Activated CD8-positive, alpha-beta memory T cell treated with anti-CD3 and anti-CD28 coated beads, Interleukin-2, amount 50 U/mL, for 24 hours (primary cell): Measurements from ENCODE around the gene FAM210A.
"Not testable (repeated sequence)": the region's sequence is repeated elsewhere in the genome, so short reads cannot be mapped to it uniquely, and the experiment has no call there.

Source experiments
- DNase-seq: peaks from one replicate; pipeline ENCODE4 v3.0.0-alpha.2; 2020; ENCODE audit errors: extremely low read depth

The FAM210A gene

DNA sequence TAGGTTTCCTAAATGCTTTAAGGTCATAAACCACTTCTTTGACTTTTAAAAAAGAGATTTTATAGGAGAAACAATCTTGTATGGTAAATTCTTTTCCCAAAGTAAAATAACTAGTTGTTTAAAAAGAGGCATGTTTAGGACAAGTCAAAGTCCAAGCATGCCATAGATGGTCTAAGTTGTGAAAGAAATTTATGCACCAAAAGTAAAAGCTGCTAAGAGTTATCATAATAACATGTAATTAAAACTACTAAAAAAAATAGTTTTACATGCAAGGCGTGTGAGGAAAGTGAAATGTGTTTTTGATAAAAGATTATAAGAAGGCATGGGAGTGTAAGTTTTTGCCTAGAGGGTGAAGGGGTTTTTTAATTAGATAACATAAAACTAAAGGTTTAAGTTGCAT lies 22.5 kb downstream of the FAM210A start:
- DNase-seq: no peak

DNA sequence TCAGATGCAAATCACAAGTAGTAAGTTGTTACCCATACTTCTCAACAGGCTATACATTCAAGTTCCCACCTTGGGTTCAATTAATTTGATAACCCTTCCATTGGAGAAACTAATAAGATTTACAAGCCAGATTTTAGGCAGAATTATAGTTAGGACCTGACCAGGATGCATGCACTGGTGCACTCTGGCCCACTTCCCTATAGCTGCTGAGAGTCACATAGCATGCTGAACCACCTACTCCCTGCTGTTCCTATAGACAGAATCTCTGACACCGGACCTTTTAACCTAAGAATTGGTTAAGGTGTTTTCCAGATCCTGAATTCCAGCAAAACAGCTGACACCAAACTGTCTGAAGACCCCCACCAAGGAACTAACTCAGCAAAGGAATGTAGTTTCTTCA lies 26.2 kb downstream of the FAM210A start:
- DNase-seq: no peak

DNA sequence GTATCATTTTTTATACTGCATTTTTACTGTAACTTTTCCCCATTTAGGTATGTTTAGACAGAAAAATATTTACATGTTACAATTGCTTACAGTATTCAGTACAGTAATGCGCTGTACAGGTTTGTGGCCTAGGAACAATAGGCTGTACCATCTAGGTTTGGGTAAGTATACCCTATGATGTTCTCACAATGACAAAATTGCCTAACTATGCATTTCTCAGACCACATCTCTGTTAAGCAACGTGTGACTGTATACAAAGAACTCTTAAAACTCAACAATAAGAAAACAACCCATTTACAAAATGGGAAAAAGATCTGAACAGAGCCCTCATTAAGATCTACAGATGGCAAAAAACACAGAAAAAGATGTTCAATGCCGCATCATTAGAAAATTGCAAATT lies 29.4 kb downstream of the FAM210A start:
- no peak for DNase-seq

DNA sequence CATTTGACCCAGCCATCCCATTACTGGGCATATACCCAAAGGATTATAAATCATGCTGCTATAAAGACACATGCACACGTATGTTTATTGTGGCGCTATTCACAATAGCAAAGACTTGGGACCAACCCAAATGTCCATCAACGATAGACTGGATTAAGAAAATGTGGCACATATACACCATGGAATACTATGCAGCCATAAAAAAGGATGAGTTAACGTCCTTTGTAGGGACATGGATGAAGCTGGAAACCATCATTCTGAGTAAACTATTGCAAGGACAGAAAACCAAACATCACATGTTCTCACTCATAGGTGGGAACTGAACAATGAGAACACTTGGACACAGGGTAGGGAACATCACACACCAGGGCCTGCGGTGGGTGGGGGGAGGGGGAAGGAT lies 31.0 kb downstream of the FAM210A start:
- not testable (repeated sequence) for DNase-seq

DNA sequence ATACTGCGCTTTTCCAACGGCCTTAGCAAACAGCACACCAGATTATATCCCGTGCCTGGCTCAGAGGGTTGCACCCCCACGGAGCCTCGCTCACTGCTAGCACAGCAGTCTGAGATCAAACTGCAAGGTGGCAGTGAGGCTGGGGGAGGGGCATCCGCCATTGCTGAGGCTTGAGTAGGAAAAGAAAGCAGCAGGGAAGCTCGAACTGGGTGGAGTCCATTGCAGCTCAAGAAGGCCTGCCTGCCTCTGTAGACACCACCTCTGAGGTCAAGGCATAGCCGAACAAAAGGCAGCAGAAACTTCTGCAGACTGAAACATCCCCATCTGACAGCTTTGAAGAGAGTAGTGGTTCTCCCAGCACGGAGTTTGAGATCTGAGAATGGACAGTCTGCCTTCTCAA lies 36.3 kb downstream of the FAM210A start:
- DNase-seq: not testable (repeated sequence)

DNA sequence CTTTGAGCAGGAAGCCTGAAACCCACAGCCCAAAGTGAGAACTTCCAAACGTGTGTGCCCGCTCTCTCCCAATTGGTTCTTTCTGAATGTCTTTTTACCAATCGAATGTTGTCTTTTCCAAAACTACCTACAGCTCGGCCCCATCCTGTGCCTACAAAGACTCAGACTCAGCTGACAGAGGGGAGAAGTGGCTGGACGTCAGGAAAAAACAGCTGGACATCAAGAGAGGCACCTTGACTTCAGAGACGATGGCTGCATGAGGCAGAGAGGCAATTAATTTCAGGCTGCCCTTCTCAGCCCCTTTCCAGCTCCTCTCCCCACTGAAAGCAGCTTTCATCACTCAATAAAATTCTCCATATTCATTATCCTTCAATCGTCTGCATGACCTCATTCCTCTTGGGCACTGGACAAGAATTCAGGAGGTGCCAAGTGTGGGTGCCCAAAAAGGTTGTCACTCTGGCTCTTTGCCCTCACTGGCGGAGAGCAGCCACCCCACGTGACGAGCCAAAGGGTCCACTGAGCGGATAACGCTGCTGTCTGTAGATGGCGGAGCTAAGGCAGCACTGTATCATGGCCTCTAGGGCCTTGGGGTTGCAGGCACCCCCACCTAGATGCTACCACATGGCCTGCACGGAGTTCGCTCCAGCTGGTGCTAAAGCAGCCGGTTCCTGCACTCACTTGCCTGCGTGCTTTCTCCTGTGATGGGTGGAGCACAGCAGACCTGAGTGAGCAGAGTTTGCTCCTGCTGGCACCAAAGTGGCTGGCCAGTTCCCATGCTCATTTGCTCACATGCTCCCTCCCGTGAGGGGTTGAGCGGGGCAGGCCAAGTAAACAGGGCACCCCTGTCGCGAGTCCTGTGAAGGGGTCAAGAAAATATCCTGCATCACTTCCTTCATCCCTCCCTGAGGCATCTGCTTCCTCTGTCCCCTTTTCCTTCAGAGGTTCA lies 37.9 kb downstream of the FAM210A start:
- no peak for DNase-seq

DNA sequence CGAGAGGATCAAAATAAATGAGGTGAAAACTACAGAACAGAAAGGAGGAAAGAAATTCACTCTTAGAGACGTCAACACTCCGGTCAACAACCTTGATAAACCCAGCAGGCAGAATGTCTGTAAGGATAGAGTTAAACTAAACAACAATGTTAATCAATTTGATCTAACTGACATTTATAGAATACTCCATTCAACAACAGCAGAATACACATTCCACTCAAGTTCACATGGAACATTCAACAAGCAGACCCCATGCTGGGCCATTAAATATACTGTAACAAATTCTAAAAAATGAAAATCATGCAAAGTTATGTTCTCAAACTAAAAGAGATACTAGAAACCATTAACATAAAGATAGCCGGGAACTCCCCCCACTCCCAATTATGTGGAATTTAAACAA lies 41.8 kb downstream of the FAM210A start:
- DNase-seq: no peak

DNA sequence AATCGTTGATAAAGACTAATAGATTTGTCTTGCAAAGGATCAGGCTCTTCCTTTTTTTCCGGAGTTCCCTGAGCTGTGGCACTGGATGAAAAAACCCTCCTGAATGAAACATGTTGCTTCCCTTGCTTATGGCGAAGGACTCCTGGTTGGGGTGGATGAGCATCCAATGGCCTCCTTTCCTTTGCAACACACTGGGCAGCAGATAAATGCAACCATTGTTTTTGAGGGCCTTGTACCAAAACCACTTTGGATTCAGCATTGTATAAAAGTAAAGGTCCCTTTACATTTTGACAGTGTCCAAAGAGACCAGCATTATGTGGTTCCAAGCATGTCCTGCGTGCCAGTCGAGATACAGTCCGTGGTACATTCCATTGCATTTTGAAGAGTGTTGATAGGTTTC lies 44.7 kb downstream of the FAM210A start:
- no peak for DNase-seq

DNA sequence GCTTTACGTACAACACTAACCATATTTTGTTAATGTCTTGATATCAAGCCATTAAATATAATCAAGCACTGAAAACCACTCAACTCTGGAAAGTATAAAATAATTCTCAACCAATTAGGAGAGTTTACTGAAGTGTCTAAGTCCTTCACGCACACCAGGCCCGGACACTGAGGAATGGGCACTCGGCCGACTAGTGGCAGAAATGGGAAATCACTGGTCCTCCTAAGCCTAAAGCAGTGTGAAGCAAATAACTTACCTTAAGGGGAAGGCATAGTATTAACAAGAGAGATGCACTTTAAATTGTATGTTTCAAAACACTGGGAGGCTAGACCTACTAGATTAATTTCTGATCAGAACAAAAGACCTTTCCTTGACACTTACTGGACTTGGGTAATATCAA lies 45.7 kb downstream of the FAM210A start:
- DNase-seq: no peak

DNA sequence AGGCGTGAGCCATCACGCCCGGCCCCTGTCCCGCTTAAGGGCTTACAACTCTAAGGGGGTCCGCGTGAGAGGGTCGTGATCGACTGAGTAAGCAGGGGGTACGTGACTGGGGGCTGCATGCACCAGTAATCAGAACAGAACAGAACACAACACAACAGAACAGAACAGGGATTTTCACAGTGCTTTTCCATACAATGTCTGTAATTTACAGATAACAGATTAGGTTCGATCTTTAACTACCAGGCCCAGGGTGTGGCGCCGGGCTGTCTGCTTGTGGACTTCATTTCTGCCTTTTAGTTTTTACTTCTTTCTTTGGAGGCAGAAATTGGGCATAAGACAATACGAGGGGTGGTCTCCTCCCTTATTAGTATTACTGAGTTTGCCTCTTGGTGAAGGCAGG lies 49.0 kb downstream of the FAM210A start:
- DNase-seq: not testable (repeated sequence)

DNA sequence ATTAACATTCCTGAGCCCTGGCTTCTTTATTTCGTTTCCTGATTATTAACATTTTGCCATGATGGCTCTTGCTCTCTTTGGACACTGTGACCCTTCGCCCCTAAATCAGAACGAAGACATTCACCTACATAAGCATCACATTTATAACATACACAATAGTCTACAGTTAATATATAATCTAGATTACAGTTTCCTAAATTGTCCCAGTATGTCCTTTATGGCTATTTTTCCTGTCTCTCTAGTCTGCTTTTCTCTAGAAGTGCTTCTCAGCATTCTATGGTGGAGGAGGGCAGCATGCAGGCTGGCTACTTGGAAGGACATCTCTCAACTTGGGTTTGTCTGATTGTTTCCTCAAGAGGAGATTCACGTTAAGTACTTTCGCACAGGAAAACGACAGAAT lies 49.9 kb downstream of the FAM210A start:
- DNase-seq: no peak

DNA sequence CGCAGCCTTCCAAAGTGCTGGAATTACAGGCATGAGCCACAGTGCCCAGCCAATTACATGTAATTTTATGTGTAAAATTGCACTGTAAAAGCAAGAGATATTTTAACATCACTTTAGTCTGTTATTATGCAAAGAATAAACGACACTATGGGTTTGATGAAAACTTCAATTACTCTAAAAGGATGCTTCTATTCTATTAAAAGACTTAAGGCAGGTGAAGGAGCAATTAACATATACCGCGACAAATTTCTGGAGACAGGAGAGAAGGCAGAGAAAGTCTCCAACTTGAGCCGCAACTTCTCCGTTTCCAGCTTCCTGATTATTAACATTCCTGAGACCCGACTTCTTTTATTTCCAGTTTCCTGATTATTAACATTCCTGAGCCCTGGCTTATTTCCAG lies 53.7 kb downstream of the FAM210A start:
- no peak for DNase-seq

DNA sequence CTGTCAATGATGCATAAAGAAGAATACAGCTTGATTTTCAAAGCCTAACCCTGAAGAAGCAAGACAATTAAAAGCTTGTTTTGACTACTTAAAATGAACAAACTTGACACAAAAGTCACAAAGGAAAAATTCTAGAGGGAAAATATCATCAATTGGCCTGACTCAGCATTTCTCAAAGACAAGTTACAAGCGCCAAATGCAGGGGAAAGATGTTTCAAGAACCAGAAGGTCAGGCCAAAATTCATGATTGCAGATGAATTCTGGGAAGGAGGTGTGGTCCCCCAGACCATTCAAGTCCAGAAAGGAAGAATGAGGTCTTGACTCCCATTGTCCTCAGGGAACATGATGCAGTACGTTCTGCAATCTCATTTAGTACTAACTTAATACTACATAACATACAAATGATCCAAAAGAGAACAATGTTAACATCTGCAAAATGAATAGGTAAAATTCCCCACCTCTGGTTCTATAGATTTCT lies 64.5 kb downstream of the FAM210A start:
- DNase-seq: no peak

DNA sequence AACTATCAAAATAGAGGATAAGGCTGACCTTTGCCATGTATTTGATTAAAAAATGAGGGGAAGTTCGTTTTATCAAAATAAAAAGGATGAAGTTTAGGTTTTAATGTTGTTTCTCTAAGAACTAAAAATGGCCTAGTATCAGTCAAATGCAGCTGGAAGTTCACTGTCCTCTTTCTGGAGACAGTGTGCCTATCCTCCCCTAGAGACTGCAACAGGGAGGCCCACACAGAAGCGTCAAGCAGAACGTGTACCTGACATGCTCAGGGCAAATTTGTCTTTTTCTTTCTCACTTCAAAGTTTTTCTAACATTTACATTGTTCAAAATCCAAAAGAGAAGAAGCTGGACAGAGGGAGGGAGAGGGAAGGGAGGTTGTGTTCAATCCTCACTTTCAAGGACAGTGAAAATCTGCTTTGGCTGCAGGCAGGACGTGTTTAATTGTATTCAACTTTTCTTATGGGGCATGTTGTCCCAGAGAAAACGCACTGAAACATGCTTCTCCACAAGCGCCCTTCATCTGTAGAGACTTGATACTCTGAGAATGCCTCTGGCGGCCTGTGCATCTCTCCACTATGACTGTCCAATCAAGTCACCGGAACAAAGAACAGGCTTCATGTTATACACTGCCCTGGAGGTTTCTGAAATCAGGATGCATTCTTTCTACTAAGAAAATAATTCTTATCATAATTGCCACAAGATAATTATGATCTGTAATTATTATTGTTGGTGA lies 65.1 kb downstream of the FAM210A start:
- DNase-seq: no peak

DNA sequence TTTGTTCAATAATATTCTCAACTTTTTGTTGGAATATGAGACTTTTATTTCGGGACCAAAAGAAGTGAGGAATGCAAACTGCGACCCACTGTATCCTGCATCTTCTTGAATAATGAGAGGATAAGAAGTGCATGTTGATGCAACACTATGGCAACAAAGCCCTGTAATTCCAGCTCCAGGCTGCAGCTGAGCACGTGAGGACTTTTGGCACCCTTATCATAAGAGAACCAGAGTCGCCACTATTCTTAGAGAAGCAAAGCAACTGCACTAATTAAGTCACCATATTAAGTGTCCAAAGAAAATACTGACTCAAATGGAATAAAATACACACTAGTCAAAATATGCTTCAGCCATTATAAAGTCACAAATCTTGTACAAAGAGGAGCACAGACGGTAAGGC lies 65.8 kb downstream of the FAM210A start:
- no peak for DNase-seq

DNA sequence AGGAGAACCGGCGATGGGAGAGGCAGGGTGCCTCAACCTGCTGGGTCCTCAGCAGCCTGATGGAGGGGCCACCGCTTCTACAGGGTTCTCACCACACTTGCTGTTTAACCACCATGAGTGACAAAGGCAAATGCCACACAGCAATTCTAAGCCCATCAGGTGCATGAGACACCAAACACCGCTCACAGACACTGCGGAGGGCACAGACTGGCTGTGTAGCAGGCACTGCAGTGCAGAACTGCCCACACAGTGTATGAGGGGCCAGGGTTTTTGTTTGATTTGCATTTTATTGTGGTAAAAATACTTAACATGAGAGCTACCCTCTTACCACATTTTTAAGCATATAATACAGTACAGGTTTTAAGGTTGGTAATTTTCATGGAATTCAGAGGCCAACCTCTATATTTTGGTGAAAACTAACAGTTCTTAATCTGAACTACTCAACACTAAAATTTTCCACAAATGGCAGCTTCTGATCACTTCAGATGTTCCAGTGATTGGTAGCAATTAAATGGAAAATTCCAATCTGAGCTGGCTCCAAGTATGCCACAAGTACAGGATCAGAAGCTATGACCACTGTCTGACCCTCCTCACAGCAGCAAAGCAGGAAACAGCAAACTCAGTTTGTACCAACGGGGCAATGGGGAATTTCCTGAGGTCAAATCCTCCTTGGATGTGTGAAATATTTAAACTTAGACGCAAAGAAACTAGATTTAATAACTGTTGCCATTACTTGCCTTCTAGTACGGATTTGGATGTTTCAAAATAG lies 67.7 kb downstream of the FAM210A start:
- no peak for DNase-seq

DNA sequence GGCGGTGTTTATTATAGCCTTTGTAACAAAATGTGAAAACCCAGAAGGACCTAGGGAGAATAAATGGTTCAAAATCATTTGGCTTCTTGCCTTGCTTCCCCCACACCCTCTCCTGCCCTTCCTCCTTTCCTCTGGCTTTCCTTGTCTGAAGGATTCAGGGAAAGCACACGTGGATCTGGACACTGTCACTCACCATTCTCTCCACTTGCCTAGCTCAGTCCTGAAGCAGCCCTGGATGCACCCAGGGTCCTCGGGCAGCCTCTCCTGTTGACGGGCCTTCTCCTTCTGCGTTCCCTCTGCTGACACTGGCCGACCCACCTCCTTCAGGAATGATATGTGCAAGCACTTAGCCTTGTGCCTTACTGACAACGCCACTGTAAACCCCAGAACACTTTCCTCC lies 68.4 kb downstream of the FAM210A start:
- no peak for DNase-seq

DNA sequence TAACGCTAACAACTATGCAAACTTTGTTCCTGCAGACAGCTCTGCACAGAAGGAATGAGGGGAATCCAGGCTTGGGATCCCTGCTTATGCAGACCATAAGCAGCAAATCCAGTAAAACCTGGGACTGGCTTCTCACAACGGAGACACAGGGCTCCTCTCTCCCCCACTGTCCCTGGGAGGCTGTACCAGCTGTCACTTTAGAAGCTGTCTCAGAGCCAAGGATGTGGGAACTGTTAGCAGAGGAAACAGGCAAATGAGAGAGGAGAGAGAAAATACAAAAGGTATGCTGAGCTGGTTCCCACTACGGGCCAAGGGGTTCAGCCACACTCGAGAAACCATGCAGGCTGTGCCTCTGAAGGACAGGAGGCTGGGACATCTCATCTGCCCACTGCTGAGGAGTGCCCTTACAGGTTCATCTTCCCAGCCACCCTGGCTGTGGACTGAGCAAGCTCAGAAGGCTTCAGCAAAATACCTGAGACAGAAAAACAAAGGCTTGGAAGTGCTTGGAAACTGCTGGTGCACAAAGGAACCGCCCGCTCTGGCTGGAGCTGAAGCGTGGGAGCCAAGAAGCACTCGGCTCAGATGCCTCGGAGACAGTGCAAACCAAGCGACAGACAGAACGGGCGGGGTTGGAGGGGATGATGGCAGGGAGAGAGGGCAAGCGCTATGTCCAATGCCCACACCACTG lies 72.5 kb downstream of the FAM210A start:
- no peak for DNase-seq

DNA sequence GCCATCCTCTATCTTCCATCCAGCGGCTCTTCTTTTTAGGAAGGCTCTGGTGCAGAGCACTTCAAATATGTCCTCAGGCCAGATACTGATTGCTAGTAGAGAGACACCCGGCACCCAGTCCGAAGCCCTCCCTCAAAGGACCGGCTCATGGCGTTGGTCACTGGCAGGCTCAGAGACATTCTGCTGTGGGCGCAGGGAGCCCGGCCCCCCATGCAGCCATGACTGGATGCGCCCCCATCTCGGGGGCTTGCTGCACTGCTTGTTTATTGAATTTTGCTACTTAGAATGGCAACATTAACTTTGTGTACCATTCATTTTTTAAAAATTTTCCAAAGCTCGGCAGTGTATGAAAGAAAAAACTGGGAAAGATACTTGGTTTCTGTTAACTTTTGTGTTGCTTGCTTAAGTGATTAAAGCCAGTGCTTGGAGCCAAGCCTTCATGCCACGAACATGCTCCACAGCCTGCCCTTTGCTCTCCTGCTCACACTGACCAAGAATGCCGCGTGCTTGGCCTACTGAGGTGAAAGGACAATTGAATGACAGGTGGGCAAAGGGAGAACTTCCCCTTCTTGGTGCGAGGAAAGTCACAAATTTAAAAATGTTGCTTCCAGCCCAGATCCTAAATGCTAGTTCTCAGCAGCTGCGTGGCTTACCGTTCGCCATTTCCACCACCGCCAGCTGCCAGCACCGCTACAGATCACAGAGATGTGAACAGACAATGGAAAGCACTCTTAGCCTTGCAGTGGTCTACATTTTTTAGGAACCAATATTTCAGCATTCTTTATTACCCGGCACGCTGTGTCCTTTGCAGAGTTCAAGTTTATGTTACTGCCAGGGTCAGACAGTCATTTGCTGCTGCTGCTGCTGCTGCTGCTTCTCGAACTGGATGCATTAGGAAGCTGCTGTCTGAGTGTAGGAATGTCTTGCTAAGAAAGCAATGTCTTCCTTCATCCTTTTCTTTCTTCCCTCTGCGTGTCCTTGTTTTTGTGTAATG lies 76.7 kb downstream of the FAM210A start:
- no peak for DNase-seq

DNA sequence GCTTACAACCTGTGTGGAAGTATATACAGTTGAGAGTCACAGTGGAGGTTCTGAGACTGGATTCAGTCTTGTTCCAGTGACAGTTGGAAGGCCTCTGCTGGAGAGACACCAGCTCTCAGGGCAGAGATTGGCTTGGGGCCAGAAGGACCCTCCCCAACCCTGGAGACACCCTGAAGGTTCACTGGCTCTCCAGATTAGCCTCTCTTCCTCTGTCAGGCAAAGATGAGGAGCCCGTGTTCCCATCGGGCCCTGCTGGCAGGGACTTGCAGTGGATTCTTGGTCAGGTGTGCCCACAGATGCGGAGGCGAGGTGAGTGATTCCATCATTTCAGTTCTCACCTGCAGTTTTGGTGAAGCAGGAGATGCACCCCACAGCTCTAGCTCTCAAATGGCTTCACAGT lies 78.6 kb downstream of the FAM210A start:
- DNase-seq: no peak
